ENCODE data around the gene NFIX.
"Not testable (repeated sequence)": the region's sequence is repeated elsewhere in the genome, so short reads cannot be mapped to it uniquely, and the experiment has no call there.

The NFIX gene

DNA sequence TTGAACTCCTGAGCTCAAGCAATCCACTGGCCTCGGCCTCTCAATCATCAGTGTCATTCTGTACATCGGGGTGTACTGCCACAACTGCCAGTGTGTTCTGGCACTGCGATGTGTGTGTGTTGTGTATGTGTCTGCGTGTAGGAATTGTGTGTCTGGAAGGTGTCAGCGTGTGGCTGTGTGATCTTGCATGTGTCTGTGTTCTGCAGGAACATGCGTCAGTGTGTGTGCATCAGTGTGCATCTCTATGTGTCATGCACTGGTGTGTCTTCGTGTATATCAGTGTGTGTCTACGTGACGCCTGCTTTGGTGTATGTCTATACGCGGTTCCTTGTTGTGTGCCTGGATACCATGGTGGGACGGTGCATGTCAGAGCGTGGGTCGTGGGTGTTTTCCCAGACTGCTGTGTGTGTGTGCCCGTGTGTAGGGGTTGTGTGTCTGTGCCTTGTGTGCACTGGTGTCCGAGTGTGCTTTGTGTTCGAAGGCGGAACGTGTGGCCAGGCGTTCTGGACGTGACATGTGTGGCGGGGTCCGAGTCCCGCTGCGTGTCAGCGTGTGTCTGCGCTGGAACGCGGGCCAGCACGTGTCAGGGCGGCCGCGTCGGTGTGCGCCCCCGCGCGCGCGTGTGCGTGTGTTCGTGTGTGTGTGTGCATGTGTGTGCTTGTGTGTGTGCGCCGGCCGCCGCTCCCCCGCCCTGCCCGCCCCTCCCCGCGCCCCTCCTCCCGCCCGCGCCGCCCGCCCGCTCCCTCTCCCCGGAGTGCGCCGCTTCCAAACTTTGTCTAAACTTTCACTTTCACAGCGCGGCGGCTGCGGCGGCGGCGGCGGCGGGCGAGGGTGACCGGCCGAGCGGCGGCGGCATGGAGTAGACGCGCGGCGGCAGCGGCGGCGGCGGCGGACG is at the start of gene NFIX:
NFIX (plus strand) TSS at position 775 of the 895 bp plus-strand sequence. CDS start 363 bp downstream, outside the sequence.
- DNase-seq, result no peak

DNA sequence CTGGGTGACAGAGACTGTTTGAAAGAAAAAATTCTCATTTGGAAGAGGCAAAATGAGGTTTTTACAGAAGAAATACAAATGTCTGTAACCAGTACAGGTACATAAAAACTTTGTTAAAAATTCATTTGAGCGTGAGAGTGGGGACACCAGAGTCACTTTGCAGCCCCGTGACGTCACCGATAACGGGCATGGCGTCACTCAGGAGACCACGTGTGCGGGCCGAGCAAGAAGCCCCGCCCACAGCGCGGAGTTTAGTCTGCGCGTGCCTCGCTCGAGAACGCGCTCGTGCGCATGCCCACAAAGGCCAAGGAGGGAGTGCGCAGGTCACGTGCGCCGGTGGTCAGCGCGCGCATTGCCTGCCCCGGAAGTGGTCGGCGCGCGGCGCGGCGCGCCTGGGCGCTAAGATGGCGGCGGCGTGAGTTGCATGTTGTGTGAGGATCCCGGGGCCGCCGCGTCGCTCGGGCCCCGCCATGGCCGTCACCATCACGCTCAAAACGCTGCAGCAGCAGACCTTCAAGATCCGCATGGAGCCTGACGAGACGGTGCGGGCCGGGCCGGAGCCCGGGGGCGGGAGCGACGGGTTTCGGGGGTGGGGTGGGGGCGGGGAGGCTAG is 49.7 kb upstream of the NFIX start, which contains the start of gene RAD23A:
RAD23A (plus strand) TSS at position 384 of the 613 bp plus-strand sequence; CDS start at position 471, 87 bp downstream.
- DNase-seq, result peak; percentile 95

DNA sequence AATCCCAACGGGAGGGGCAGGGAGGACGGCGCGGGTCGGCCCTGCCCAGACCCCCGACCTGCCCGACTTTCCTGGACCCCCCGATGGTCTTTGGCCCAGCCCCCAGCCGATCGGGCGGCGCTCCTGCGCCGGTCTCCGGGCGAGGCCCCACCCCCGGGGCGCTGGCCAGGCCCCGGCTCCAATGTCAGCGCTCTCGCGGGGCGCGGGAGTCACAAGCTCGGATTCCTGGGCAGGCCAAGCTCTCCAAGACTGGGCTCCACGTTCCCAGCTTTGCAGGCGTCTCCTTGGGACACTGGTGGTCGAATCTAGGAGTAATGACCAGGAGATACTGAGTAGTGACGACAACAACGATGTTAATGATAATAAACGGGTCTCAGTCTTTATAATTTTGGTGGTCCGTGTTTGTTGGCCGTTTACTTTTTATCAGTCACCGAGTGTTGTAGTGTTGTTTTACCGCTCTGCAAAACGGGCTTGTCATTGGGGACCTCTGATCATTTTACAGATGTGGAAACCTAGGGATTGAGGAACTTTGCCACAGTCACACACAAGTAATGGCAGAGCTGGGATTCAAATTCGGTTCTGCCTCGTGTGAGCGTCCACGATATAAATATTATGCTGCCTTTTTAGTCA is 49.1 kb upstream of the NFIX start:
- peak; percentile 53 for DNase-seq

DNA sequence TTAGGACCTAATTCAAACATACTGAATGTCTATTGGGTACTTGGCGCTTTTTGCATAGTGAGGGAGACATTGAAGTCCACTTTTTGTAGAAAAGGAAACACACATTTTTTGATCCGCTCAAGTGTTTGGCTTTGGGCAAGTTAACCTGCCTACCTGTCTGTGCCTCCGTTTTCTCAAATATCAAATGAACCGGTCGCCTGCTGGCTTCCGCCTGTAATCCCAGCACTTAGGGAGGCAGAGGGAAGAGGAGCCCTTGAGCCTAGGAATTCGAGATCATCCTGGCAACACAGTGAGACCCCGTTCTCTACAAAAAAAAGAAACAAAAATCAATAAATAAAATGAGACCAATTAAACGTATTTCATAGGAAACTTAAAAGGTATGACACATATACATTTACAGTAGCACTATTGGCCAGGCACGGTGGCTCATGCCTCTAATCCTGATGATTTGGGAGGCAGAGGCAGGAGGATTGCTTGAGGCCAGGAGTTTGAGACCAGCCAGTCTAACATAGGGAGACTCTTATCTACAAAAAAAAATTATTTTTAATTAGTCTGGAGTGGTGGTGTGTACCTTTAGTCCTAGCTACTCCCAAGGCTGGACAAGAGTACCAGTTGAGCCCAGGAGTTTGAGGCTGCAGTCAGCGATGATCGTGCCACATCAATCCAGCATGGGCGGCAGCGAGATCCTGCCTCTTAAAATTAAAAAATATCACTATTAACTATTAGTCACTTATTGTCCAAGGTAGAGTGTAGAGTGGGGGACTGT is 48.4 kb upstream of the NFIX start:
- DNase-seq, result no peak

- no peak for DNase-seq
Measured at GRCh38 chr19:12947702-12948611, 47.3 kb upstream of the NFIX start.

DNA sequence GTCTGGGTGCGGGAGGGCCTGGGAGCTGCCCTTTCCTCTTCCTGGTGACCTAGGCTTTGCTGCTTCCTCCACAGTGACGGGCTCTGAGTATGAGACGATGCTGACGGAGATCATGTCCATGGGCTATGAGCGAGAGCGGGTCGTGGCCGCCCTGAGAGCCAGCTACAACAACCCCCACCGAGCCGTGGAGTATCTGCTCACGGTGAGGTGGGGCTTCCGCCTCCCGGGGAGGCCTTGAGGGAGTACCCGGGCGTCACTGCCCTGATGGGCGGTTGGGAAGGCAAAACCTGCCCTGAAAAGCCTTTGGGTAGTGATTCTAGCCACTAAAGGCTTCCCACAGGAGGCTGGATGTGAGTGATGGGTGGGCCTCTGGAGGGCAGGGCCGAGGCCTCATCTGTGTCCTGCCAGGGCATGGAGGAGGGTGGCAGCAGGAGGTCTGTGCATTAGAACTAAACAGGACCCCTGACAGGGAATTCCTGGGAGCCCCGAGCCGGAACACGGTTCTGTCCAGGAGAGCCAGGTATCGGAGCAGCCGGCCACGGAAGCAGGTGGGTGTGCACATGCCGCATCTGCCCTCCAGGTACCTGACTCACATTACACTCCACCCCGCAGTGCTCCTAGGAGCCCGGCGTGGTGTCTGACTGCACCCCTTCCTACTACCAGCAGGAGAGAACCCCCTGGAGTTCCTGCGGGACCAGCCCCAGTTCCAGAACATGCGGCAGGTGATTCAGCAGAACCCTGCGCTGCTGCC is 46.5 kb upstream of the NFIX start:
- no peak for DNase-seq

DNA sequence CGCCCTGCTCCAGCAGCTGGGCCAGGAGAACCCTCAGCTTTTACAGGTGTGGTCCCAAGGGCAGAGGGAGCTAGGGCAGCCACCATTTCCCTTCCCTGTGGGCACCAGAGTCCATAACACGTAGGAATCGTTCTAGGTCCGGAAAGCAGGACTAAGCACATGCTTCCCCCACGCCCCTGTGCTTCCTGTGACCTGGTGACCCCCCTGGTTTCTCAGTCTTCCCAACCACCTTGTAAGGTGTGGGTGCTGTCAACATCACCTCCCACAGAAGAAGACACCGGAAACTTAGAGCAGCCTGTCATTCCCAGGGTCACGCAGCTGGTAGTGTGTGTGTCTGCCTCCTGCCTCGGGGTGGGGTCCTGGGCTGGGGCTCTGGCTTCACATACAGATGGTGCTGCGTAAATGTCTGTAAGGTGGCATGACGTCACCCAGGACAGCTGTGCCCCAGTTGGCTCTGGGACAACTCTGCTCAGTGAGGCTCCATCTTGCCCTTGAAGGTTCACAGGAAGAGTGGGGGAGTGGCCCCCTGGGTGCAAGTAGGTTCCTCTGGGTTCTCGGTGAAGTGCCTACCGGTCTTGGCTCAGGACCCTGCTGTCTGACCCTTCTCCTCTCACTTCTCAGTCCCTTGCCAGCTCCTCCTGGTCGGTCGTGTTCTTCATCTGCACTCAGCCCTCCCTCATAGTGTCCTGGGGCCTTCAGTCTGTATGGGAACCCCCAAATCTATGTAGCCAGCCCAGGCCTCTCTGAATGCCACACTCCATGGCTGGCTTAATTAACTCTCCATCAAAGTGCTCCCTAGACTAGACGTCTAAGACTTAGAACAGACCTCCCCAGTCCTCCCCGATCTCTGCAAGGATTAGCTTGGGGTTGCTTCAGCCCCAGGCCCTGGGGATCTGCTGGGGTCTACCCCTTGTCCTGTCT is 45.7 kb upstream of the NFIX start:
- no peak for DNase-seq

GRCh38 chr19:12952050-12952449 is 43.2 kb upstream of the NFIX start:
- not testable (repeated sequence) for DNase-seq

- DNase-seq, result no peak
Measured at GRCh38 chr19:12952488-12953137, 42.7 kb upstream of the NFIX start.

DNA sequence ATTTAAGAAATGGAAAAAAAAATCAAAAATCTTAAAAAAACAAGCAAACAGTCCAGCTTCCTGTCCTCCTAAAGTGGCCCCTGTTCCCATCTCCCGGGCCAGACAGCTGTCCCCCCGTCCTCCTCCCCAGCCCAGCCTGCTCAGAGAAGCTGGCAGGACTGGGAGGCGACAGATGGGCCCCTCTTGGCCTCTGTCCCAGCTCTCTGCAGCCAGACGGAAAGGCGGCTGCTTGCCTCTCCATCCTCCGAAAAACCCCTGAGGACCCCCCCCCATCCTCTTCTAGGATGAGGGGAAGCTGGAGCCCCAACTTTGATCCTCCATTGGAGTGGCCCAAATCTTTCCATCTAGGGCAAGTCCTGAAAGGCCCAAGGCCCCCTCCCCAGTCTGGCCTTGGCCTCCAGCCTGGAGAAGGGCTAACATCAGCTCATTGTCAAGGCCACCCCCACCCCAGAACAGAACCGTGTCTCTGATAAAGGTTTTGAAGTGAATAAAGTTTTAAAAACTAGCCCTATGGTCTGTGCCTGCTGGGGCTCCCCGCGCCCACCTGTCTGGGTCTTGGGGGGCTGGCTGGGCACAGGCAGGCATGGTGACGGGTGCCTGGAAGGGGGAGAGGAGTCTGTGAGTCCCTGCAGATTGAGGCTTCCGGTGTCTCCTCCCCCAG is 42.0 kb upstream of the NFIX start:
- DNase-seq, result no peak

DNA sequence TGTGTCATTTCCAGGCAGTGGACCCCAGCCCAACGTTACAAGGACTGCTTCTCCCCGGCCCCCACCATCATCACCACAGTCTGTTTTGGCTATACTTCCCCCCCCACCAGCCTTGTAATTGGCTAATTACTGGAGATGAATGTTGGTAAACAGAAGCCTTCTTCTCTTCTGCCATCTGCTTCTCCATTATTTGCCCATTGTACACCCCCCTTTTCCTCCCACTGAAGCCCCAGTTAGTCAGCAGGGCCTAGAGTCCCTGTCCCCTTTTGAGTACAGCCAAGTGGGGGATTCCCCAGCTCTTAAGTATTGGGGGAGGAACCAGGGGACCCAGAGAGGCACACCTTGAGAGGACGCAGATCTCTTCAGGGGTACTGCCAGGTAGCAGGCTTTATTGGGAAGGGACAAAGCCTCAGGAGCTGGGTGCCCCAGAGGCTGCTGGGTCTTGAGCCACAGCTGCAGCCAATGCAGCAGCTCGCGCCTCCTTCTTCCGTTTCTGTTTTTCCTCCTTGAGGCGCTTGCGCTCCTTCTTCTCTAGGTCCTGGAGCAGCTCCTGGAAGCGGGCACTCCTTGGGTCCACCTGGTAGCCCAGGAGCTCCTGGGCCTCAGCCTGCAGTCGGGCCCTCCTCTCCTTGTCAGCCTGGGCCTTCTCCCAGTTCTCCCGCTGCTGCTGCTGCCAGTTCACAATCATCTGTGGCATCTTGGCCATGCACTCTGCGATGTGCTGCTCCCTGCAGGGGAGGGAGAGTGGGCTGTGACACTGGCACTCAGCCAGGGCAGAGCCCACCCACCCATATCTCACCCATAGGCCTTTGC is 41.3 kb upstream of the NFIX start:
- DNase-seq, result no peak

DNA sequence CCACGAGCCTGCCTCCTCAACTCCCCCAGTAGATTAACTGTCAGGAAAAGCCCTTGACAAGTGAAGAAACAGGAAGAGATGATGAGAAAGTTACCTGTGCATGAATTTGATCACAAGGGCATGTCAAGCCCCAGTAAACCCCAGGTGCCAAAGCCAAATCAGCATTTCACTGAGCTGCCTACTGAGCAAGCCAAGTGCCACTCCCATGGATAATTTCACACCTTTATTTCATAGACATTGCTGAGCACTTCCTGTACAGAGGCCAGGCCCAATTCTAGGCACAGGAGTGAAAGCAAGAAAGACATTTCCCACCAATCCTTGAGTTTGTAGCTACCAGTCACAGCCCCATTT is 40.7 kb upstream of the NFIX start:
- DNase-seq, result no peak

DNA sequence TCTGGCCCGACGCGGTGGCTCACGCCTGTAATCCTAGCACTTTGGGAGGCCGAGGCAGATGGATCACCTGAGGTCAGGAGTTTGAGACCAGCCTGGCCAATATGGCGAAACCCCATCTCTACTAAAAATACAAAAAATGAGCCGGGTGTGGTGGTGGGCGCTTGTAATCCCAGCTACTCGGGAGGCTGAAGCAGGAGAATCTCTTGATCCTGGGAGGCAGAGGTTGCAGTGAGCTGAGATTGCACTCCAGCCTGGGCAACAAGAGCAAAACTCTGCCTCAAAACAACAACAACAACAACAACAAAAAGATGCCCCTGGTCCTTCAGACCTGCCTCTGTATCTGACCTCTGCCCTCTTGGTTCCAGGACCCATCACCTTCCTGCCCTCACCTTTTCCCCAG is 39.7 kb upstream of the NFIX start:
- not testable (repeated sequence) for DNase-seq

- no peak for DNase-seq
Measured at GRCh38 chr19:12955996-12956395, 39.3 kb upstream of the NFIX start.

DNA sequence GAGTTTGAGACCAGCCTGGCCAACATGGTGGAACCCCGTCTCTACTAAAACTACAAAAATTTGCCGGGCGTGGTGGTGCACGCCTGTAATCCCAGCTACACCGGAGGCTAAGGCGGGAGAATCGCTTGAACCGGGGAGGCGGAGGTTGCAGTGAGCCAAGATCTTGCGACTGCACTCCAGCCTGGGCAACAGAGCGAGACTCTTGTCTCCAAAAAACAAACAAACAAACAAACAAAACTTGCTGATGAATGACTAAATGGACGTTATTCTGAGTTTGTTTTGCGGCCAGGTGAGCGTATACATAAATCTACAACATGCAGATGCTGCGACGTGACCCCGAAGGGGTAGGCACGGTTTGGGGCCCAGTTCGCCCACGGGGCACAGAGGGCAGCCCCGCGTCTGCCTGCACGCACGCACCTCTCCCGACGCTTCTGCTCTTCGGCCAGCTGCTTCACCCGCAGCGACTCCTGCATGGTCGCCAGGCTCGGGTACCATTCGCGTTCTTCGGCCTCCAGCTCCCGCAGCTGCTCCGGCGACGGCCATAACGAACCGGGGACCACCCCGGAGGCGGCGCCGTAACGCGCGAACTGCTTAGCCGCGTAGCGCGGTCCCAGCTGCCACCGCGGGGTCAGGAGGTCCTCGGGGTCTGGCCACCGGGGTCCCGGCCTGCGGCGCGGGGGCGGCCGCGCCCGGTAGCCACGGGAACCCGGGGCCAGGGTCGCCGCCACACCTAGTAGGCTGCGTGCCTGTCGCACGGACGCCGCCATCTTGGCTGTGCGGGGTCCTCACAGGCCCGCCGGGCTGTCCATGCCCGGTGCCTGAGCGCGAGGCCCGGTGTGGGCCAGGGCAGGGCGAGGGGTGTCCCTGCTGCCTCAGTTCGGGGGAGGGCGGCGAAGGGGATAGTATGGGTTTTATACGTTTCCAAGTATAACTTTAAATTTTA is 38.6 kb upstream of the NFIX start, which contains the start of gene GADD45GIP1:
GADD45GIP1 (minus strand) TSS at position 778 of the 943 bp plus-strand sequence; CDS start at position 767, 11 bp downstream.
- no peak for DNase-seq

DNA sequence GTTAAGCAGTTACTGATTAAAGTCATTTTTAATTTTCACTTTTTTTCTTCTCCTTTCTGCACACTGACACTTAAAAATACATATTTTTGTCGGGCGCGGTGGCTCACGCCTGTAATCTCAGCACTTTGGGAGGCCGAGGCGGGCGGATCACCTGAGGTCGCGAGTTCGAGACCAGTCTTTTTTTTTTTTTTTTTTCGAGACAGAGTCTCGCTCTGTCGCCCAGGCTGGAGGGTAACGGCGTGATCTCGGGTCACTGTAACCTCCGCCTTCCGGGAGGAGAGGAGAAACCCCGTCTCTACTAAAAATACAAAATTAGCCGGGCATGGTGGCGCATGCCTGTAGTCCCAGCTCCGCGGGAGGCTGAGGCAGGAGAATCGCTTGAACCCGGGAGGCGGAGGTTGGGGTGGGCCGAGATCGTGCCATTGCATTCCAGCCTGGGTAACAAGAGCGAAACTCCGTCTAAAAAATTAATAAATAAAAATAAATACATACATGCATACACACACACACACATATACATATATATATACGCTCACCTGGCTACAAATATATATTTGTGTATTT is 37.8 kb upstream of the NFIX start:
- not testable (repeated sequence) for DNase-seq

Measured in NCI-H2107 (cell line).